ENCODE results near the gene RAD52. TPM values are rescaled to one million over a fixed set of nuclear protein-coding genes. Genes with fewer than 3 reads are reported as not detected.

RAD52 gene
- total and polyA plus RNA-seq, 2 donors (not counting 1 experiment from before 2014, with no cell fraction given): 22.9 to 27.6 TPM

DNA sequence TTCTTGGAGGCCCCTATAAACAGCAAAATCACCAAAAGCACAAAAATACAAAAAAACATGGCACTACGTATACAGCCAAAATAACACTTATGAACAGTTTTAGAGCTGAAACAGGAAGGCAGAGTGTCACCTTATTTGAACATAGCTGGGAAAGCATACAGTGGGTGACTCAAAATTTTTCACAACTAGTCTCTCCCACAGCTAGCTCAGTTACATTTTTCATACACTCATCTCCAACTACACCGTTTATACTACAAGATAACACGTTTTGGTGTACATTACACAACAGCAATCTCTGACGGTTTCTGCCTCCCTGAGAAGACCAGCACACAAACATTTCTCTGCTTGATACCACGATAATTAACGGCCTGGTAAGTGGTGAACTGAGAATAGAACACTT, 2.9 kb downstream of the RAD52 start:
- H3K4me3 Mint-ChIP-seq: peak overlapping the region; percentile 9
- peak overlapping the region; percentile 29 for H3K27ac Mint-ChIP-seq
- Histone ChIP-seq H3K36me3 (replicated peaks in 1 of 2; ENCODE audit: control extremely low read depth in 1 of 2, control insufficient read depth in 1 of 2, extremely low read depth in 1 of 2, insufficient read depth in 2 of 2, low read length in 1 of 2) (peaks cover 0 to 11% of the 10 kb centered on the region in 2 experiments), H3K9ac (ENCODE audit: low read length) (no peak overlapping the region), H3K9me3 (ENCODE audit: control extremely low read depth in 1 of 3, control insufficient read depth in 2 of 3, insufficient read depth in 1 of 3, low read length in 2 of 3) (no peaks in the 10 kb centered on the region), H3K79me2 (ENCODE audit: control insufficient read depth, insufficient read depth, low read length) (peaks cover 34% of the 10 kb centered on the region), H3K4me1 (ENCODE audit: control insufficient read depth in 2 of 2, insufficient read depth in 2 of 2, low read length in 2 of 2) (peaks cover 0 to 17% of the 10 kb centered on the region in 2 donors), H2AFZ (ENCODE audit: insufficient read depth, low read depth, low read length, poor library complexity, severe bottlenecking) (no peak overlapping the region), H4K20me1 (ENCODE audit: control insufficient read depth, insufficient read depth, low read length, poor library complexity, severe bottlenecking) (no peaks in the 10 kb centered on the region), H3K4me3 (ENCODE audit: control extremely low read depth in 1 of 5, extremely low read depth in 1 of 5, insufficient read depth in 1 of 5, low read depth in 2 of 5, low read length in 4 of 5) (no peak overlapping the region), H3K27me3 (replicated peaks in 1 of 4; ENCODE audit: control extremely low read depth in 1 of 4, control insufficient read depth in 3 of 4, insufficient read depth in 4 of 4, low read length in 3 of 4) (no peaks in the 10 kb centered on the region), H3K4me2 (replicated peaks; ENCODE audit: low read depth, low read length, poor library complexity, severe bottlenecking) (no peak overlapping the region), H3K27ac (ENCODE audit: low read length in 2 of 2) (no peak overlapping the region)
- POLR2A ChIA-PET: no interaction called here
- CTCF ChIA-PET: interaction anchor here (1.2 to 1.8 kb wide), 2 partner anchors 132 to 146 kb away, joined by 3 to 5 read pairs; no protein-coding TSS in a partner anchor
- WGBS (ENCODE audit: insufficient coverage): 85% methylated on average over 6 of the region's 6 CpGs
- H3K4me1 Mint-ChIP-seq: peaks cover 33% of the 10 kb centered on the region
- no peak for ATAC-seq (ENCODE audit: low read depth)
- no peak for TF ChIP-seq EZH2 (IDR thresholded peaks at IDR 0.05; ENCODE audit: borderline replicate concordance, insufficient read depth, low read depth, low read length, poor library complexity, severe bottlenecking)
- TF ChIP-seq, protein P1, sequence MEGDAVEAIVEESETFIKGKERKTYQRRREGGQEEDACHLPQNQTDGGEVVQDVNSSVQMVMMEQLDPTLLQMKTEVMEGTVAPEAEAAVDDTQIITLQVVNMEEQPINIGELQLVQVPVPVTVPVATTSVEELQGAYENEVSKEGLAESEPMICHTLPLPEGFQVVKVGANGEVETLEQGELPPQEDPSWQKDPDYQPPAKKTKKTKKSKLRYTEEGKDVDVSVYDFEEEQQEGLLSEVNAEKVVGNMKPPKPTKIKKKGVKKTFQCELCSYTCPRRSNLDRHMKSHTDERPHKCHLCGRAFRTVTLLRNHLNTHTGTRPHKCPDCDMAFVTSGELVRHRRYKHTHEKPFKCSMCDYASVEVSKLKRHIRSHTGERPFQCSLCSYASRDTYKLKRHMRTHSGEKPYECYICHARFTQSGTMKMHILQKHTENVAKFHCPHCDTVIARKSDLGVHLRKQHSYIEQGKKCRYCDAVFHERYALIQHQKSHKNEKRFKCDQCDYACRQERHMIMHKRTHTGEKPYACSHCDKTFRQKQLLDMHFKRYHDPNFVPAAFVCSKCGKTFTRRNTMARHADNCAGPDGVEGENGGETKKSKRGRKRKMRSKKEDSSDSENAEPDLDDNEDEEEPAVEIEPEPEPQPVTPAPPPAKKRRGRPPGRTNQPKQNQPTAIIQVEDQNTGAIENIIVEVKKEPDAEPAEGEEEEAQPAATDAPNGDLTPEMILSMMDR (IDR thresholded peaks at IDR 0.05): no peak
- no peaks in the 10 kb centered on the region for H3K9me3 Mint-ChIP-seq (ENCODE audit: insufficient read depth)
- intact Hi-C loops (cut with micrococcal nuclease): loop anchor here (5.0 to 10.0 kb wide), 2 partner anchors 34 to 302 kb away; no protein-coding TSS in a partner anchor
- no peaks in the 10 kb centered on the region for H3K27me3 Mint-ChIP-seq
- DNase-seq: no peak

GRCh38 chr12:946212-946611, 3.3 kb downstream of the RAD52 start:
- Mint-ChIP-seq H3K9me3 (ENCODE audit: insufficient read depth) (no peaks in the 10 kb centered on the region), H3K27ac (no peak overlapping the region), H3K27me3 (no peaks in the 10 kb centered on the region), H3K4me3 (no peak overlapping the region), H3K4me1 (peaks cover 33% of the 10 kb centered on the region)
- no peaks in the 10 kb centered on the region for H4K20me1 ChIP-seq (ENCODE audit: control insufficient read depth, insufficient read depth, low read length, poor library complexity, severe bottlenecking)
- H3K4me2 ChIP-seq (replicated peaks; ENCODE audit: low read depth, low read length, poor library complexity, severe bottlenecking): no peak overlapping the region
- intact Hi-C loops (cut with micrococcal nuclease): loop anchor here (5.0 to 10.0 kb wide), 2 partner anchors 34 to 301 kb away; no protein-coding TSS in a partner anchor
- ChIA-PET CTCF (interaction anchor here (1.2 to 1.8 kb wide), 2 partner anchors 132 to 147 kb away, joined by 3 to 5 read pairs; no protein-coding TSS in a partner anchor), POLR2A (no interaction called here)
- H3K9ac ChIP-seq (ENCODE audit: low read length): no peak overlapping the region
- no peak for DNase-seq
- H3K79me2 ChIP-seq (ENCODE audit: control insufficient read depth, insufficient read depth, low read length): peaks cover 34% of the 10 kb centered on the region
- no peak overlapping the region for H2AFZ ChIP-seq (ENCODE audit: insufficient read depth, low read depth, low read length, poor library complexity, severe bottlenecking)
- no peak overlapping the region for H3K4me3 ChIP-seq (ENCODE audit: control extremely low read depth in 1 of 5, extremely low read depth in 1 of 5, insufficient read depth in 1 of 5, low read depth in 2 of 5, low read length in 4 of 5)
- no peaks in the 10 kb centered on the region for H3K27me3 ChIP-seq (replicated peaks in 1 of 4; ENCODE audit: control extremely low read depth in 1 of 4, control insufficient read depth in 3 of 4, insufficient read depth in 4 of 4, low read length in 3 of 4)
- peaks cover 0 to 17% of the 10 kb centered on the region in 2 donors for H3K4me1 ChIP-seq (ENCODE audit: control insufficient read depth in 2 of 2, insufficient read depth in 2 of 2, low read length in 2 of 2)
- TF ChIP-seq EZH2 (IDR thresholded peaks at IDR 0.05; ENCODE audit: borderline replicate concordance, insufficient read depth, low read depth, low read length, poor library complexity, severe bottlenecking): no peak
- TF ChIP-seq, protein P1 (IDR thresholded peaks at IDR 0.05): no peak
- ATAC-seq (ENCODE audit: low read depth): no peak
- H3K27ac ChIP-seq (ENCODE audit: low read length in 2 of 2): no peak overlapping the region
- H3K36me3 ChIP-seq (replicated peaks in 1 of 2; ENCODE audit: control extremely low read depth in 1 of 2, control insufficient read depth in 1 of 2, extremely low read depth in 1 of 2, insufficient read depth in 2 of 2, low read length in 1 of 2): peaks cover 0 to 11% of the 10 kb centered on the region in 2 experiments
- no peaks in the 10 kb centered on the region for H3K9me3 ChIP-seq (ENCODE audit: control extremely low read depth in 1 of 3, control insufficient read depth in 2 of 3, insufficient read depth in 1 of 3, low read length in 2 of 3)
